GM12873 (cell line): ENCODE data around the gene MEN1.
A peak's percentile ranks its signal among the peaks of the same experiment; 100 is the strongest.

Experiments
- TF ChIP-seq, protein P1 (sequence below): IDR thresholded peaks from 2 replicates; pipeline ENCODE4 v1.5.1; 2012; ENCODE audit warnings: low read depth, mild to moderate bottlenecking, moderate library complexity, low read length, control low read depth; ENCODE audit not compliant: insufficient read depth; ENCODE audit errors: missing control alignments

Gene MEN1

DNA sequence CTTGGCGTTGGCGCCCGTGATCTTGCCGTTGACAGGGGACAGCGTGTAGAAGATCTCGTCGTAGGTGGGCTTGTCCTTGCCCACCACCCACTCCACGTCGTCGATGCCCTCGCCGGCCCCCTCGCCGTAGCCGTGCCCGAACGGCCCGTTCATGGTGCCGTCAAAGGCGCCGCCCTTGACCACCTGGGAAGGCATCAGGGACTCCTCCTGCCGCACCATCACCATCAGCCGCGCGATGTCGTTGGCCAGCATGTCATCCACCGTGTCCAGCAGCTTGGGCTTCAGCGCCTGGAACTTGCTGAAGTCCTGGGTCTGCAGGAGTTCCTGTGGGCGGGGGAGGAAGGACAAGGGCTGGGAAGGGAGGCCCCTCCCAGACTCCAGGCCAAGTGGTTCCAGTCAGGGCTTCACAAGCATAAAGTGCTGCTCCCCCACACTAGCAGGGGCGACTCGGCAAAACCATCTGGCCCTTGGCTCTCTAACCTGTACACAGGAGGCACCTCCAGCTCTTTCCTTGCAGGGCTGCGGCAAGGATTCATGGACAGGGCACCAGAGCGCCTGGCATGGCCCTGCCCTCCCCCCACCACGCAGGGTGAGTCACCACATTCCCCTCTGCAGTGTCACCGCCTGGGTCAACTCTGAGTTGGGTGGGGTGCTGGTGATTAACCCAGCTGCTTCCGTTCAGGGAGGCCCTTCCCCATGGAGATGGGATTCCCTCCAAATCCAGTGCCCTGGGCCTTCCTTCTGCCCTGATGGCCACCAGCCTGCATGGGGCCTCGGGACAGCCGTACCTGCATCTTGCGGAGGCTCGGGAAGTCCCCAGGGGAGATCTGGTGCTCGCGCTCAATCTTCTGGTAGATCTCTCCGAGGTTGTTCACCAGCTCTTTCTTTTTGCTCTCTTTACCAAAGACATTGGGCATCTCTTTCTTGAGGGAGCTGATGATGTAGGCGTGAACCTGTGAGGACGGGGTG, 44.5 kb upstream of the MEN1 start:
- TF ChIP-seq, protein P1, sequence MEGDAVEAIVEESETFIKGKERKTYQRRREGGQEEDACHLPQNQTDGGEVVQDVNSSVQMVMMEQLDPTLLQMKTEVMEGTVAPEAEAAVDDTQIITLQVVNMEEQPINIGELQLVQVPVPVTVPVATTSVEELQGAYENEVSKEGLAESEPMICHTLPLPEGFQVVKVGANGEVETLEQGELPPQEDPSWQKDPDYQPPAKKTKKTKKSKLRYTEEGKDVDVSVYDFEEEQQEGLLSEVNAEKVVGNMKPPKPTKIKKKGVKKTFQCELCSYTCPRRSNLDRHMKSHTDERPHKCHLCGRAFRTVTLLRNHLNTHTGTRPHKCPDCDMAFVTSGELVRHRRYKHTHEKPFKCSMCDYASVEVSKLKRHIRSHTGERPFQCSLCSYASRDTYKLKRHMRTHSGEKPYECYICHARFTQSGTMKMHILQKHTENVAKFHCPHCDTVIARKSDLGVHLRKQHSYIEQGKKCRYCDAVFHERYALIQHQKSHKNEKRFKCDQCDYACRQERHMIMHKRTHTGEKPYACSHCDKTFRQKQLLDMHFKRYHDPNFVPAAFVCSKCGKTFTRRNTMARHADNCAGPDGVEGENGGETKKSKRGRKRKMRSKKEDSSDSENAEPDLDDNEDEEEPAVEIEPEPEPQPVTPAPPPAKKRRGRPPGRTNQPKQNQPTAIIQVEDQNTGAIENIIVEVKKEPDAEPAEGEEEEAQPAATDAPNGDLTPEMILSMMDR, result no peak

DNA sequence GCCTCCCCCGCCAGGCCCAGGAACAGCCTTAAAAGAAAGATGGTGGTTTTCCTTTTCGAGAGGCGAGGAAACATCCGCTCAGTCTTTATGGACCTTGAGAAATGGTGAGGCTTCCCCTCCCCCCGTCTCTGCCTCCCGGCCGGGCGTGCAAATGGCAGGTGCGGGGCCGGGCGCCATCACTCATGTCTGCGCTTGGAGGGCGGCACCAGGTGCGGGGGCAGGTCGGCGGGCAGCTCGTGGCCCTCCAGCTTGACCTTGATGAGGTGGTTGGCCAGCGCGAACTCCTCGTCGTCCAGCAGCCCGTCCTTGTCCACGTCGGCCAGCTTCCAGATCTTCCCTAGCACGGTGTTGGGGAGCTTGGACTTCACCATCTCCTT, 43.8 kb upstream of the MEN1 start:
- TF ChIP-seq, protein P1, result no peak

DNA sequence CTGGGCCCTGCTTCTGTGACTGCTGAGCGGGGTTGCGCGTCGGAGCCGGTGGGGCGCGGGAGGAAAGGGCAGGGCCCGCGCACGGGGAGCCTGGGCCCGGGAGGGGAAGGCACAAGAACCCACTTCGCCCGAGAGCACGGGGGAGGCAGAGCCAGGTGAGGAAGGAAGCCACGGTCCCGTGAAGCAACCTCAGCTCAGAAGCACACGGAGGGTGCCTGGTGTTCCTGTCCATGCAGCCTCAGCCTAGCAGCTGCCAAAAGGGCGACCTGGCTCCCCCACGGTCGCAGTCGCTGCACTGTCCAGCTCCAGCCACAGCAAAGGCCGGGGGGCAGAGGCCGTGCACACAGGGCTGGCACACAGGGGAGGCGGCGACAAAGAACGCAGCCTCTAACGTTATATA, 43.4 kb upstream of the MEN1 start:
- TF ChIP-seq, protein P1, result no peak

DNA sequence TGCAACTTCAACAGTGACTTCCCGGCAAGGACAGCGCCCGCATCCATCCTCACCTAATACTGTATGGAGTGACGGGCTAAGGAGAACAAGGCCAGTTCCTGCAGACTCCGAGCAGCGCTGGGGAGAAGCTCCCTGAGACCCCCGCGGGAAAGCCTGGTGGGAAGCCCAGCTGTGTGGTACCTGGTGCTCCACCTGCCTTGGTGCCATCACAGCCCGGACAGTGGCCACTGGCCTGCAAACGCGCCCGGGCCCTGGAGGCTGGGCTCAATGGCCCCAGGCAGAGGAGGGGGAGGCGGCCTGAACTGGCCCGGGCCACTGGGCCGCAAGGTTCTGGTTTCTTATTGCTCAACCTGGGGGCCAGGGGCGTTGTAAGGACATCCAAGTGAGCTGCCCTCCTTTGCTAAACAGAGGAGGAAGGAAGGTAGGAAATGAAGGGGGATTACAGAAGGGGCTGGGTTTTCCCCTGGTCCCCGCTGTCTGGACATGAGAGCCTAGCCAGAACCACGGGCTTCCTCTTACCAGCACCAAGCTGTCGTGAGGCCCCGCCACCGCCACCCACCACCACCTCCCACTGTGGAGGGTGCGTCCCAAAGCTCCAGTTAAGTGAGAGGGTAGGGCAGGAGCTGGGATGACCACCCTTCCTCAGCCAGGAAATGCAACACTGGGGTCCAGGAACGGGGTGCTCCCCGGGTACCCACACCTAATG, 42.6 kb upstream of the MEN1 start:
- TF ChIP-seq, protein P1, result no peak

DNA sequence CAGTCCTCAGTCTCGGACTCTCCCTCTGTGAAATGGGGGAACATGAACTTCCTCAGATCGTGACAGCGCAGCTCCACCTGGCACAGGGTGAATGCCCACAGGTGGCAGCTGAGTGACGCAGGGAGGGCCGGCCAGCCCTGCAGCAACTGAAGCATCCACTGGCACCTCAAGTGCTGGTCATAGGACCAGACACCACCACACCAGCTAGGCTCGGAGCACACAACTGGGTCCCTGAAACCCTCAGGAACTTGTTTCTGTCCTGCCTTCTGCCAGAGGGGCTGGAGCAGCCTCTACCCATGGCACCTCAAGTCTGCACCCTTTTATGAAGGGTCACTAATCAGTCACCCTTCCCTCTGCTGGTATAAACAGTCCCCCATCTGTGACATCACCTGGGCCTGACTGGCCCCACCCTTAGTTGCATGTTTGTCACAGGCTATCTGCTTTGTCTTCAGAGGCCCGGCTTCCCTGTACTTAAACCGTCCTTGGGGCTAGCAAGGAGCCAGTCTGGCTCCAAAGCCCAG, 41.5 kb upstream of the MEN1 start:
- TF ChIP-seq, protein P1, result no peak

DNA sequence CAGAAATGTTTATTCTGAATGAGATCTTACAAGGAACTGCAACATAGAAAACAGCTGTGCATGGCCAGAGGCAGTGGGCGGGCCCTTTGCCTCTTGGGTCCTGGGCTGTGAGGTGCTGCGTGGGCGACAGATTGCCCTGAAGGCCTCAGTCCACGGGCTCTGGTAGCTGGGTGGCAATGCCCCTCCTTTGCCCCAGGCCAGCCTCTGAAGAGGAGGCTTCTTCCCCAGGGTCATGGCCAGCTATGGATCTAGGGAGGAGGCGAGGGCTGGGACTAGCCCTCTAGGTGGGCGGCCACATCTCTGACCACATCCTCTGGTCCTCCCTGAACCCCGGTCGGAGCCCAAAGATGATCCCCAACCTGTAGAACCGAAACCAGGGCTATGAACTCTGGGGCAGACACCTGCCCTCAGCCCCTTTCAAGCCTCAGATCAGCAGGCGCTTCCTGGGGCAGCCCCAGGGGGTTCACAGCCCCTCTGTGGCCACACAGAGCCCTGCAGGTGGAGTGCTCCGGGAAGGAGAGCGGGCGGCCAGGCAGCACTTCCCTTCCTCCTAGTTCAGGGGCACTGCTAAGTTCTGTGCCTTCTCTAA, 40.7 kb upstream of the MEN1 start:
- TF ChIP-seq, protein P1, result peak; percentile 51
